ENCODE measurements around the gene CMPK1. TPM values are rescaled to one million over a fixed set of nuclear protein-coding genes. Genes with fewer than 3 reads are reported as not detected.

CMPK1 gene
- total and polyA plus RNA-seq, 10 of the 15 experiments (the other 5 are each of a cell fraction or from before 2014, with no cell fraction given) = 43.7 to 159 (median 85.6) TPM

DNA sequence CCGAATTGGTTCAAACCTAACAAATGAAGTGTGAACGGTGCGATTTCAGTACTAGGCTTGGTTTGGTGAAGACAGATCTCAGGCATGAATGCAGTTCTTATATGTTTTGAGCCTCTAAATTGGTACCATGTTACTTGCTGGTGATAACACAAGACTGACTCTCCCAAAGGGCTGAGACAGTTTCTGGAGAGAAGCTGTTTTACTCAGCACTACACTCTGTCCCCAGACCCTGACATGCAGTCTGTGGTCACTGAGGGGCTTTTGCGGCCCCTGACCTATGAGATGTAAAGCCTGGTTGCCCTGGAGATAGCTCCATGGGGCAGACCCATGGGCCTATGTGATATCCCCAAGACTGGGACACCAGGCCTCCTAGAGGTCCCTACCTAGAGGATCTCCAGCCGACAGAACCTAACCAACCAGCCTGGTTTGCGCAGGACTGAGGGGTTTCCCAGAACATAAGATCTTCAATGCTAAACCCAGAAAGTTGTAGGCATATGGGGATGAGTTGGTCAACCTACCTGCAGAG, 63.1 kb downstream of the CMPK1 start:
- BruUV-seq (replicated peaks) = no TSS peak
- intact Hi-C loops (cut with micrococcal nuclease; ENCODE audit: unreplicated experiment) = no loop called here
- TF ChIP-seq, protein P1, sequence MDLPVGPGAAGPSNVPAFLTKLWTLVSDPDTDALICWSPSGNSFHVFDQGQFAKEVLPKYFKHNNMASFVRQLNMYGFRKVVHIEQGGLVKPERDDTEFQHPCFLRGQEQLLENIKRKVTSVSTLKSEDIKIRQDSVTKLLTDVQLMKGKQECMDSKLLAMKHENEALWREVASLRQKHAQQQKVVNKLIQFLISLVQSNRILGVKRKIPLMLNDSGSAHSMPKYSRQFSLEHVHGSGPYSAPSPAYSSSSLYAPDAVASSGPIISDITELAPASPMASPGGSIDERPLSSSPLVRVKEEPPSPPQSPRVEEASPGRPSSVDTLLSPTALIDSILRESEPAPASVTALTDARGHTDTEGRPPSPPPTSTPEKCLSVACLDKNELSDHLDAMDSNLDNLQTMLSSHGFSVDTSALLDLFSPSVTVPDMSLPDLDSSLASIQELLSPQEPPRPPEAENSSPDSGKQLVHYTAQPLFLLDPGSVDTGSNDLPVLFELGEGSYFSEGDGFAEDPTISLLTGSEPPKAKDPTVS (IDR thresholded peaks at IDR 0.05; ENCODE audit: low read depth, low read length) = no peak
- no peak for TF ChIP-seq EP300 (IDR thresholded peaks at IDR 0.05; ENCODE audit: borderline replicate concordance in 1 of 2, control insufficient read depth in 1 of 2, low read depth in 2 of 2, low read length in 2 of 2)
- TF ChIP-seq DPF2 (IDR thresholded peaks at IDR 0.05) = no peak
- TF ChIP-seq SMARCA5 (IDR thresholded peaks at IDR 0.05) = no peak
- TF ChIP-seq SRF (IDR thresholded peaks at IDR 0.05; ENCODE audit: low read depth in 2 of 2, low read length in 2 of 2) = no peak
- TF ChIP-seq, protein P2, sequence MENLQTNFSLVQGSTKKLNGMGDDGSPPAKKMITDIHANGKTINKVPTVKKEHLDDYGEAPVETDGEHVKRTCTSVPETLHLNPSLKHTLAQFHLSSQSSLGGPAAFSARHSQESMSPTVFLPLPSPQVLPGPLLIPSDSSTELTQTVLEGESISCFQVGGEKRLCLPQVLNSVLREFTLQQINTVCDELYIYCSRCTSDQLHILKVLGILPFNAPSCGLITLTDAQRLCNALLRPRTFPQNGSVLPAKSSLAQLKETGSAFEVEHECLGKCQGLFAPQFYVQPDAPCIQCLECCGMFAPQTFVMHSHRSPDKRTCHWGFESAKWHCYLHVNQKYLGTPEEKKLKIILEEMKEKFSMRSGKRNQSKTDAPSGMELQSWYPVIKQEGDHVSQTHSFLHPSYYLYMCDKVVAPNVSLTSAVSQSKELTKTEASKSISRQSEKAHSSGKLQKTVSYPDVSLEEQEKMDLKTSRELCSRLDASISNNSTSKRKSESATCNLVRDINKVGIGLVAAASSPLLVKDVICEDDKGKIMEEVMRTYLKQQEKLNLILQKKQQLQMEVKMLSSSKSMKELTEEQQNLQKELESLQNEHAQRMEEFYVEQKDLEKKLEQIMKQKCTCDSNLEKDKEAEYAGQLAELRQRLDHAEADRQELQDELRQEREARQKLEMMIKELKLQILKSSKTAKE (IDR thresholded peaks at IDR 0.05; ENCODE audit: low read depth, poor library complexity, severe bottlenecking) = no peak
- TF ChIP-seq, protein P3, sequence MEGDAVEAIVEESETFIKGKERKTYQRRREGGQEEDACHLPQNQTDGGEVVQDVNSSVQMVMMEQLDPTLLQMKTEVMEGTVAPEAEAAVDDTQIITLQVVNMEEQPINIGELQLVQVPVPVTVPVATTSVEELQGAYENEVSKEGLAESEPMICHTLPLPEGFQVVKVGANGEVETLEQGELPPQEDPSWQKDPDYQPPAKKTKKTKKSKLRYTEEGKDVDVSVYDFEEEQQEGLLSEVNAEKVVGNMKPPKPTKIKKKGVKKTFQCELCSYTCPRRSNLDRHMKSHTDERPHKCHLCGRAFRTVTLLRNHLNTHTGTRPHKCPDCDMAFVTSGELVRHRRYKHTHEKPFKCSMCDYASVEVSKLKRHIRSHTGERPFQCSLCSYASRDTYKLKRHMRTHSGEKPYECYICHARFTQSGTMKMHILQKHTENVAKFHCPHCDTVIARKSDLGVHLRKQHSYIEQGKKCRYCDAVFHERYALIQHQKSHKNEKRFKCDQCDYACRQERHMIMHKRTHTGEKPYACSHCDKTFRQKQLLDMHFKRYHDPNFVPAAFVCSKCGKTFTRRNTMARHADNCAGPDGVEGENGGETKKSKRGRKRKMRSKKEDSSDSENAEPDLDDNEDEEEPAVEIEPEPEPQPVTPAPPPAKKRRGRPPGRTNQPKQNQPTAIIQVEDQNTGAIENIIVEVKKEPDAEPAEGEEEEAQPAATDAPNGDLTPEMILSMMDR (IDR thresholded peaks at IDR 0.05 in 2 of 3, conservative IDR thresholded peaks at IDR 0.05 in 1 of 3; ENCODE audit: control insufficient read depth in 2 of 3, extremely low read depth in 1 of 3, insufficient read depth in 1 of 3, low read depth in 3 of 3, low read length in 3 of 3) = no peak
- TF ChIP-seq ZNF217 (IDR thresholded peaks at IDR 0.05) = no peak
- TF ChIP-seq CHD1 (IDR thresholded peaks at IDR 0.05; ENCODE audit: low read depth, low read length) = no peak
- TF ChIP-seq SIX5 (IDR thresholded peaks at IDR 0.05; ENCODE audit: low read depth, low read length, severe bottlenecking) = no peak
- TF ChIP-seq SUZ12 (IDR thresholded peaks at IDR 0.05; ENCODE audit: unreplicated experiment) = no peak
- TF ChIP-seq, protein P4, sequence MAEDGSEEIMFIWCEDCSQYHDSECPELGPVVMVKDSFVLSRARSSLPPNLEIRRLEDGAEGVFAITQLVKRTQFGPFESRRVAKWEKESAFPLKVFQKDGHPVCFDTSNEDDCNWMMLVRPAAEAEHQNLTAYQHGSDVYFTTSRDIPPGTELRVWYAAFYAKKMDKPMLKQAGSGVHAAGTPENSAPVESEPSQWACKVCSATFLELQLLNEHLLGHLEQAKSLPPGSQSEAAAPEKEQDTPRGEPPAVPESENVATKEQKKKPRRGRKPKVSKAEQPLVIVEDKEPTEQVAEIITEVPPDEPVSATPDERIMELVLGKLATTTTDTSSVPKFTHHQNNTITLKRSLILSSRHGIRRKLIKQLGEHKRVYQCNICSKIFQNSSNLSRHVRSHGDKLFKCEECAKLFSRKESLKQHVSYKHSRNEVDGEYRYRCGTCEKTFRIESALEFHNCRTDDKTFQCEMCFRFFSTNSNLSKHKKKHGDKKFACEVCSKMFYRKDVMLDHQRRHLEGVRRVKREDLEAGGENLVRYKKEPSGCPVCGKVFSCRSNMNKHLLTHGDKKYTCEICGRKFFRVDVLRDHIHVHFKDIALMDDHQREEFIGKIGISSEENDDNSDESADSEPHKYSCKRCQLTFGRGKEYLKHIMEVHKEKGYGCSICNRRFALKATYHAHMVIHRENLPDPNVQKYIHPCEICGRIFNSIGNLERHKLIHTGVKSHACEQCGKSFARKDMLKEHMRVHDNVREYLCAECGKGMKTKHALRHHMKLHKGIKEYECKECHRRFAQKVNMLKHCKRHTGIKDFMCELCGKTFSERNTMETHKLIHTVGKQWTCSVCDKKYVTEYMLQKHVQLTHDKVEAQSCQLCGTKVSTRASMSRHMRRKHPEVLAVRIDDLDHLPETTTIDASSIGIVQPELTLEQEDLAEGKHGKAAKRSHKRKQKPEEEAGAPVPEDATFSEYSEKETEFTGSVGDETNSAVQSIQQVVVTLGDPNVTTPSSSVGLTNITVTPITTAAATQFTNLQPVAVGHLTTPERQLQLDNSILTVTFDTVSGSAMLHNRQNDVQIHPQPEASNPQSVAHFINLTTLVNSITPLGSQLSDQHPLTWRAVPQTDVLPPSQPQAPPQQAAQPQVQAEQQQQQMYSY (CRISPR knock-in tag; IDR thresholded peaks at IDR 0.05) = no peak
- TF ChIP-seq HDGF (IDR thresholded peaks at IDR 0.05) = no peak
- no peak for TF ChIP-seq ZNF207 (IDR thresholded peaks at IDR 0.05; ENCODE audit: borderline replicate concordance)
- no peak for TF ChIP-seq ZNF384 (IDR thresholded peaks at IDR 0.05; ENCODE audit: borderline replicate concordance, low read depth, low read length)

More for the DNA sequence above, 63.1 kb downstream of the CMPK1 start:
- no peaks in the 10 kb centered on the region for H3K9me3 ChIP-seq (replicated peaks; ENCODE audit: control insufficient read depth, insufficient read depth, low read length)
- DNase-seq (ENCODE audit: low read depth, low spot score) = no peak
- no peaks in the 10 kb centered on the region for H3K4me1 ChIP-seq (ENCODE audit: control insufficient read depth, insufficient read depth, low read length)
- ATAC-seq = peak; percentile 56
- no peak overlapping the region for H3K4me3 ChIP-seq
- FAIRE-seq = no peak
- no peak overlapping the region for H3K9ac ChIP-seq (ENCODE audit: control insufficient read depth, insufficient read depth, low read length)
- no peak overlapping the region for H3K27ac ChIP-seq (ENCODE audit: control insufficient read depth, insufficient read depth)
- H2AFZ ChIP-seq (ENCODE audit: control insufficient read depth, low read depth, low read length) = no peak overlapping the region
- RAD21 ChIA-PET (ENCODE audit: unreplicated experiment) = interaction anchor here (0.6 to 1.4 kb wide), 2 partner anchors 8 to 329 kb away, joined by 3 read pairs; no protein-coding TSS in a partner anchor
- no peaks in the 10 kb centered on the region for H4K20me1 ChIP-seq (ENCODE audit: control insufficient read depth, insufficient read depth)
- H3K36me3 ChIP-seq (ENCODE audit: control insufficient read depth in 2 of 2, insufficient read depth in 2 of 2, low read length in 1 of 2) = no peaks in the 10 kb centered on the region
- no peaks in the 10 kb centered on the region for H3K27me3 ChIP-seq (replicated peaks in 1 of 2; ENCODE audit: control insufficient read depth in 2 of 2, insufficient read depth in 2 of 2, low read length in 1 of 2)
- SMC1A ChIA-PET (ENCODE audit: uncharacterized antibody, unreplicated experiment) = no interaction called here
- POLR2A ChIA-PET = no interaction called here
- 45% methylated on average over 6 of the region's 6 CpGs for WGBS (ENCODE audit: insufficient coverage, insufficient replicate concordance, low lambda C conversion rate, missing lambda C conversion rate)
- no peaks in the 10 kb centered on the region for H3K79me2 ChIP-seq (ENCODE audit: control insufficient read depth, insufficient read depth, low read length)
- CTCF ChIA-PET = interaction anchor here (1.2 to 2.6 kb wide), 5 partner anchors 8 to 329 kb away, joined by 3 to 10 read pairs (median 9); no protein-coding TSS in a partner anchor
- H3K4me2 ChIP-seq (ENCODE audit: control insufficient read depth, insufficient read depth) = no peak overlapping the region
- in situ Hi-C loops (cut with MboI) = no loop called here
